ENCODE results near the gene SNAPC3.
A peak's percentile ranks its signal among the peaks of the same experiment; 100 is the strongest.
"Not testable (repeated sequence)": the region's sequence is repeated elsewhere in the genome, so short reads cannot be mapped to it uniquely, and the experiment has no call there.

Gene SNAPC3

GRCh38 chr9:15422372-15423230 is at the start of gene SNAPC3:
SNAPC3 (plus strand) TSS chr9:15422876; CDS start chr9:15422880, 4 bp downstream.
- peak; percentile 95 for DNase-seq (ENCODE audit: low spot score)

- no peak for DNase-seq (ENCODE audit: low spot score)
Measured at GRCh38 chr9:15373881-15374280, 48.8 kb upstream of the SNAPC3 start.

DNA sequence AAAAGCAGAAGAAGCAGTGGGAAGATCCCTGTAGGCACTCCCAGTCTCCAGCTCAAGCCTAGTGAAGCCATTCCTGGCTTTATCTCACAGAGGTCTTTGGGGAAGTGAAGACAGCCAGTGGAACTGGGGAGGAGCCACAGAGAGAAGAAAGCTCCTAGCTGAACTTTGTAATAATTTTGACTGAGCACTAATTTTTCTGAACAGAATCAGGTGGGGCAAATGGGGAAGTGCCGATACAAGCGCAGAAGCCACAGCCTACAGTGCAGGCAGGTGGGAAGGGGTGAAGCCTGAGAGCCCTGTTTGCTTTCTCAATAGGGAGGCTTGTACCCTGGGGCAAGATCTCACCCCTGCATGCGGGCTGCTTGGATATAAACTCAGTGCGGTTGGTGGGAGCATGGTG is 48.4 kb upstream of the SNAPC3 start:
- DNase-seq (ENCODE audit: low spot score), result no peak

- DNase-seq (ENCODE audit: low spot score), result no peak
Measured at GRCh38 chr9:15374825-15375224, 47.9 kb upstream of the SNAPC3 start.

DNA sequence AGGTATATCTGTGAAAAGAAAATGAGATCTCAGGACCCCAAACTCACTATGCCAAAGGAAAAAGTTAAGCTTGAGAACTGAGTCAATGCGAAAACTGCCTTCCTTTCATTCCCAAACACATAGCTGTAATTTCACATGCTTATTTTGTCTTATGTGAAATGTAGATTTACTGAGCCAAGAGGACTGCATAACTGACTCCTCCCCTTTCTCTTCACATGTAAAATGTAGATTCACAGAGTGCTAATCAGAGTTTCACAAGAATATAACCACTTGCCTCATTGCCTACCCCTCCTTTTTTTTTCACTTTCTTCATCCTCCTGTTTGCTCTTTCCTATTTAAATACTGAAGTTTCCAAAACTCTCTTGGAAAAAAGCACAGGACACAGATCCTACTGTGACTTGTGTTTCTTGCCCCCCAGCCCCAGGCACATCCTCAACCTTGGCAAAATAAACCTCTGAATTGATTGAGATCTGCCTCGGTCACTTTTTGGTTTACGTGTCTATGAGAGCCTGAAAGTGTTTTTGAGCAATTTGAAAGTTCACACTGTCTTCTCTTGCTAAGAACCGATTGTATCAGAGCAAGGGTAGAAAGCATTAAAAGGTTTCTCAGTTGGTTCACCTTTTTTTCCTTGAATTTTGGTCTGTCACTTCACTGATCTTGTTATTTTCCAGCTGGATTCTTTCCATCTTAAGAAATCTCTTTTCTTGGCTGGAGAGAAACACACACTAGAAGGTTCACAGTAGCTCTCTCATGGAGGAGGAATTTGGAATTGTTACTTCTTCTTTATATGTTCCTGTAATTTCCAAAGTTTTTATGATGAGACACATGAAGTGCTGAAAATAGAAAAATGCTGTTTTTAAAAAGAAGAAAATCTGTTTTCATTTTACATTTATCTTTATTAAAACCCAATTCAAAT is 44.8 kb upstream of the SNAPC3 start:
- DNase-seq (ENCODE audit: low spot score), result no peak

- DNase-seq (ENCODE audit: low spot score), result not testable (repeated sequence)
Measured at GRCh38 chr9:15379317-15379716, 43.4 kb upstream of the SNAPC3 start.

DNA sequence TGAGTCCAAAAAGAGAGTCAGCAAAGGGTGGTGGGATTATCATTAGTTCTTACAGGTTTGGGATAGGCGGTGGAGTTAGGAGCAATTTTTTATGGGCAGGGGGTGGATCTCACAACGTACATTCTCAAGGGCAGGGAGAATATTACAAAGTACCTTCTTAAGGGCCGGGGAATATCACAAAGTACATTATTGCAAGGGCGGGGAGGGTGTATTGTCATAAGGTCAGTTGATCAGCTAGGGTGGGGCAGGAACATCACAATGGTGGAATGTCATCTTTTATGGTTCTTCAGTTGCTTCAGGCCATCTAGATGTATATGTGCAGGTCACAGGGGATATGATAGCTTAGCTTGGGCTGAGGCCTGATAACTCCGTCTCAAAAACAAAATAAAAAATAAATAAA is 42.8 kb upstream of the SNAPC3 start:
- not testable (repeated sequence) for DNase-seq (ENCODE audit: low spot score)

DNA sequence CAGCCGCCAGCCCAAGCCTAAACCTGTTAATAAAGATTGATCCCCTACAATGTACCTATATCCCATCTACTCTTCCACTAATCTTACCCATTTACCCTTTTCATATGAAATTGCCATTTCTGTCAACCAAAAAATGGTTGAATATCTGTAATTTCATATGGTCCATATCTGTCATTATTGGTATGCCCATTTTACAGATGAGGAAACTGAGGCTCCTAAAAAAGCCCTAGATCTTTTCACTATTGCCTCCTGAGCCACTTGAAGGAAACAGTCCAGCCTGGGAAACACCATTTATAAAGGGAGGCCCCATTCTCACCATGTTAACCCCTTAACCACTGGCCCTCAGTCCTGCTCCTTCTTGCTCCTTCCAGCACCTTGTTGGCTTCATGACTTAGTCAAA is 41.2 kb upstream of the SNAPC3 start:
- DNase-seq (ENCODE audit: low spot score), result no peak

- no peak for DNase-seq (ENCODE audit: low spot score)
Measured at GRCh38 chr9:15386465-15386864, 36.2 kb upstream of the SNAPC3 start.

- DNase-seq (ENCODE audit: low spot score), result no peak
Measured at GRCh38 chr9:15389173-15389572, 33.5 kb upstream of the SNAPC3 start.

GRCh38 chr9:15389631-15390030 is 33.0 kb upstream of the SNAPC3 start:
- no peak for DNase-seq (ENCODE audit: low spot score)

GRCh38 chr9:15390201-15390600 is 32.5 kb upstream of the SNAPC3 start:
- DNase-seq (ENCODE audit: low spot score), result no peak

DNA sequence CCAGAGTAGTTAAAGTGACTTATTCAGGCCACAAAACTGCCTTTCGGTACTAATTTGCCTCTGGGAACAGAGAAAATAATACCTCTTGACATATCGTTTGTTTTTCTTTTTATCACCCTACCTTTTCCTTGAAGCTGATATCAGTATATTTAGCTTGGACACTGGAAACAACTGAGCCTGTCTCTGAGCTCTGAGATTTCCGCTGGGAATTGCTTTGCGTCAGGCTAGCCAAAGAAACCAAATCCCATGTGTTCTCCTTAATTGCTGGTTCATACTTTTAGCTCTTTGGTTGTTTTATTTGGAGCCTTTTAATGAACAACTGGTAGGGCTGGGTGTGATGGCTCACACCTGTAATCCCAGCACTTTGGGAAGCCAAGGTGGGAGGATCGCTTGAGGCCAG is 30.3 kb upstream of the SNAPC3 start:
- DNase-seq (ENCODE audit: low spot score), result no peak

- no peak for DNase-seq (ENCODE audit: low spot score)
Measured at GRCh38 chr9:15400281-15400941, 22.3 kb upstream of the SNAPC3 start.

- no peak for DNase-seq (ENCODE audit: low spot score)
Measured at GRCh38 chr9:15401266-15401665, 21.4 kb upstream of the SNAPC3 start.

GRCh38 chr9:15403155-15403554 is 19.5 kb upstream of the SNAPC3 start:
- no peak for DNase-seq (ENCODE audit: low spot score)

DNA sequence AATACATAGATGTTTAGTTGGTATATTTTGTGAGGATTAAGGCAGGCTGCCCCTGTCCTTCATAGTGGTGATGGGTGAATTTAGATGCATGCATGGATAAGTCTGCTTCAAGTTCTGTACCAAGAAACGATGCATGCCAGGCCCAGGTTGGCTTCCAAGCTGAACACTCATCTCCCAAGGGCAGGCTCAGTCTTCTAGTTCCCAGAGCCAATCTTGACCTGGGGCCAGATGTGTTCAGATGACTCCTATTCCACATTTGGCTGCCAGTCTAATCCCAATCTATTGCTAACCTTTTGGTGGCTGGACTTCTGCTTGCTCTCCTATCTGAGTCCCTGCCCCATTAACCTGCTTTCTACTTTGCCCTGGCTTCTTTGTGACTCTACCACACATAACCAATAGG is 18.5 kb upstream of the SNAPC3 start:
- no peak for DNase-seq (ENCODE audit: low spot score)

GRCh38 chr9:15416880-15417279 is 5.8 kb upstream of the SNAPC3 start:
- DNase-seq (ENCODE audit: low spot score), result no peak

DNA sequence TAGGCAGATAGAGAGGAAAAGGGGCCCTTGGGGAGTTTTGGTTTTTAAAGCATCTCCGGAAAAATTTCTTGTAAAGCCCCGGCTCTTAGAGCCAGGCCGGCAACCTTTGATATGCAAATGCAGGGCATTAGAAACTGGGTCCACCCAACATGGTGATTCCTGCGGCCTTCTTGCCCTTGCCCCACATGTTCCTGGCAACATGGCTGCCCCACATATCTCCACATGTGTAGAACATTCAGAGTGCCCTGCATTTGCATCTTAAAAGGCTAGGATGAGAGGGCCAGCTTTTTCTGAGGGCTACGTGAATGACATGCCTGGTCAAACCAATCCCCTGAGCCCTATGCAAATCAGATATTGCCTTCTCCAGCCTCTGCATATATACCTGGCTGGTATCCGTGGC is 5.0 kb upstream of the SNAPC3 start:
- no peak for DNase-seq (ENCODE audit: low spot score)

- no peak for DNase-seq (ENCODE audit: low spot score)
Measured at GRCh38 chr9:15420796-15421195, 1.9 kb upstream of the SNAPC3 start.

GRCh38 chr9:15421532-15421931 is 1.1 kb upstream of the SNAPC3 start:
- no peak for DNase-seq (ENCODE audit: low spot score)

GRCh38 chr9:15421990-15422371 is 695 bp upstream of the SNAPC3 start:
- DNase-seq (ENCODE audit: low spot score), result no peak

Data from putamen (tissue), 1 donor.